NCI-H524 (cell line): ENCODE data around the gene ANKH.

Experiments
- DNase-seq, 2 experiments: peaks; one replicate each; lab custom pipeline; 2025; lab: John Stamatoyannopoulos, UW

Gene ANKH

GRCh38 chr5:14790911-14791310 lies 80.7 kb downstream of the ANKH start:
- no peak for DNase-seq

GRCh38 chr5:14790220-14790619 lies 81.4 kb downstream of the ANKH start:
- DNase-seq: no peak

GRCh38 chr5:14787801-14788579 lies 83.6 kb downstream of the ANKH start:
- DNase-seq: no peak

- DNase-seq: no peak
Observed at GRCh38 chr5:14783691-14784090, 87.9 kb downstream of the ANKH start.

GRCh38 chr5:14782591-14782990 lies 89.0 kb downstream of the ANKH start:
- DNase-seq: no peak

GRCh38 chr5:14781106-14781505 lies 90.5 kb downstream of the ANKH start:
- no peak for DNase-seq

- no peak for DNase-seq
Observed at GRCh38 chr5:14779975-14780374, 91.6 kb downstream of the ANKH start.

- DNase-seq: no peak
Observed at GRCh38 chr5:14778792-14779070, 92.8 kb downstream of the ANKH start.

- no peak for DNase-seq
Observed at GRCh38 chr5:14777932-14778791, 93.4 kb downstream of the ANKH start.

- DNase-seq: no peak
Observed at GRCh38 chr5:14777187-14777586, 94.4 kb downstream of the ANKH start.

GRCh38 chr5:14776602-14777001 lies 95.0 kb downstream of the ANKH start:
- DNase-seq: no peak

GRCh38 chr5:14775857-14776256 lies 95.7 kb downstream of the ANKH start:
- no peak for DNase-seq

- no peak for DNase-seq
Observed at GRCh38 chr5:14773588-14773987, 98.0 kb downstream of the ANKH start.

- DNase-seq: no peak
Observed at GRCh38 chr5:14771972-14772371, 99.6 kb downstream of the ANKH start.

- DNase-seq: no peak
Observed at GRCh38 chr5:14771189-14771588, 100.4 kb downstream of the ANKH start.

GRCh38 chr5:14768508-14769365 lies 102.8 kb downstream of the ANKH start:
- DNase-seq: peak; percentile 32 to 74

- DNase-seq: no peak
Observed at GRCh38 chr5:14767735-14768507, 103.7 kb downstream of the ANKH start.

- peak in 1 of 2 experiments; percentile 70 for DNase-seq
Observed at GRCh38 chr5:14767053-14767452, 104.5 kb downstream of the ANKH start.

GRCh38 chr5:14766584-14766983 lies 105.0 kb downstream of the ANKH start:
- DNase-seq: no peak

- no peak for DNase-seq
Observed at GRCh38 chr5:14765587-14765986, 106.0 kb downstream of the ANKH start.

GRCh38 chr5:14762549-14763216 lies 108.9 kb downstream of the ANKH start:
- no peak for DNase-seq
